ENCODE data around the gene CACHD1. TPM values are rescaled to one million over a fixed set of nuclear protein-coding genes. Genes with fewer than 3 reads are reported as not detected.

Gene CACHD1
- polyA plus RNA-seq, 1 donor from 2014 or later = 12.7 TPM

DNA sequence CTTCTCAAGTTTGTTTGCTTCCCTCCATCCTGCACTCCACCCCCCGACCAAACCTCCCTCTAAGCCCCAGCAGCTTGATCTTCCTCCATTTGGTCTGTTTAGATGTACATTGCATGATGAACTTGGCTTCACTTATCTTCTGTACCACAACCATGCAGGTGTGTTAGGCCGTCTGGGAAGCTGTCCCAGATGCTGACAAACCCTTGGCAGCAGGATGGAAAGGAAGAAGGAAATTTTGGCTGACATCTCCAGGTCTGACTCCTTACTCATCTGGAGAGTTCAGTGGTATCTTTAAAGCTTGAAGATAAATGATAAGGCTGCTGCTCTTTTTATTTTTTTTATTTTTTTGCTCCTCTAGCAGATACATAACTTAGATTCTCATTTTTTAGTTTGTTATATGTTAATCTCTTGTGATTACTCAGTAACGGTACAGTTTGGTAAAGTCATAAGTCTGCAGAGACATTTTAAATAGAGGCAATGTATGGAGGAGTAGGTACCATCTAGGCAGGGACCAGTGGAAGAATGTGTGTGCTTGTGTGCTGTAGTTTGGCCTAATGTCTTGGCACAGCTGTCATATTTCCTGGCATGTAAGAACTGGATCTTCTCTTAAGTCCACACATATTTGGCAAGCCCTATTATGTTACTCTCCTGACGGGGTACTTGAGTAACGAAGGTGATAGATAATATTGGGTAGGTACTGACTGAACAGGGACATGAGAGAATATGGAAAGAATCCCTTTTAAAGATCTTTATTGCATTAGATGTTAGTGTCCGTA lies 79.7 kb downstream of the CACHD1 start:
- no peak for TF ChIP-seq RAD21 (conservative IDR thresholded peaks at IDR 0.05)
- TF ChIP-seq POLR2AphosphoS5 (IDR thresholded peaks at IDR 0.05) = no peak
- no peak for TF ChIP-seq REST (IDR thresholded peaks at IDR 0.05; ENCODE audit: borderline replicate concordance)
- no peak for TF ChIP-seq MXI1 (conservative IDR thresholded peaks at IDR 0.05; ENCODE audit: poor library complexity, severe bottlenecking)
- no peak for TF ChIP-seq TAF1 (IDR thresholded peaks at IDR 0.05; ENCODE audit: low read depth)
- no peak for TF ChIP-seq SMC3 (conservative IDR thresholded peaks at IDR 0.05; ENCODE audit: poor library complexity)
- no peak for TF ChIP-seq CTCF (IDR thresholded peaks at IDR 0.05; ENCODE audit: poor library complexity, severe bottlenecking)
- no peak for TF ChIP-seq EP300 (conservative IDR thresholded peaks at IDR 0.05; ENCODE audit: poor library complexity, severe bottlenecking)
- TF ChIP-seq EZH2 (IDR thresholded peaks at IDR 0.05; ENCODE audit: borderline replicate concordance, insufficient read depth, low read length, poor library complexity, severe bottlenecking) = no peak
- H3K4me3 ChIP-seq (ENCODE audit: low read length) = no peak overlapping the region
- H3K9me2 ChIP-seq (ENCODE audit: insufficient read depth, low read length) = no peaks in the 10 kb centered on the region
- no peaks in the 10 kb centered on the region for H3K36me3 ChIP-seq (ENCODE audit: insufficient read depth, low read length)
- H3K79me2 ChIP-seq (replicated peaks; ENCODE audit: insufficient read depth, low read length) = no peaks in the 10 kb centered on the region
- H3K9me3 ChIP-seq (ENCODE audit: low read length) = no peaks in the 10 kb centered on the region
- no peak overlapping the region for H3K9ac ChIP-seq (ENCODE audit: low read length)
- H3K27me3 ChIP-seq (ENCODE audit: insufficient read depth, low read depth, low read length) = no peaks in the 10 kb centered on the region
- H3F3A ChIP-seq (ENCODE audit: insufficient read depth, low read length, poor library complexity, severe bottlenecking) = no peaks in the 10 kb centered on the region
- H2AFZ ChIP-seq (ENCODE audit: low read depth, low read length) = no peak overlapping the region
- H3K4me2 ChIP-seq (ENCODE audit: low read length) = no peak overlapping the region
- no peak overlapping the region for H3K27ac ChIP-seq (ENCODE audit: low read length)
- no peaks in the 10 kb centered on the region for H4K20me1 ChIP-seq (ENCODE audit: insufficient read depth)

- H3K27me3 ChIP-seq (ENCODE audit: insufficient read depth, low read depth, low read length) = no peaks in the 10 kb centered on the region
- H3K79me2 ChIP-seq (replicated peaks; ENCODE audit: insufficient read depth, low read length) = no peaks in the 10 kb centered on the region
- no peaks in the 10 kb centered on the region for H3F3A ChIP-seq (ENCODE audit: insufficient read depth, low read length, poor library complexity, severe bottlenecking)
- no peak overlapping the region for H3K9ac ChIP-seq (ENCODE audit: low read length)
- no peak overlapping the region for H3K27ac ChIP-seq (ENCODE audit: low read length)
- no peaks in the 10 kb centered on the region for H3K36me3 ChIP-seq (ENCODE audit: insufficient read depth, low read length)
- H3K9me3 ChIP-seq (ENCODE audit: low read length) = no peaks in the 10 kb centered on the region
- H2AFZ ChIP-seq (ENCODE audit: low read depth, low read length) = no peak overlapping the region
- no peaks in the 10 kb centered on the region for H3K9me2 ChIP-seq (ENCODE audit: insufficient read depth, low read length)
- TF ChIP-seq TAF1 (IDR thresholded peaks at IDR 0.05; ENCODE audit: low read depth) = no peak
- TF ChIP-seq CTCF (IDR thresholded peaks at IDR 0.05; ENCODE audit: poor library complexity, severe bottlenecking) = no peak
- no peak for TF ChIP-seq REST (IDR thresholded peaks at IDR 0.05; ENCODE audit: borderline replicate concordance)
- TF ChIP-seq MXI1 (conservative IDR thresholded peaks at IDR 0.05; ENCODE audit: poor library complexity, severe bottlenecking) = no peak
- no peaks in the 10 kb centered on the region for H4K20me1 ChIP-seq (ENCODE audit: insufficient read depth)
- no peak overlapping the region for H3K4me3 ChIP-seq (ENCODE audit: low read length)
- H3K4me2 ChIP-seq (ENCODE audit: low read length) = no peak overlapping the region
Measured at GRCh38 chr1:64550510-64550909, 80.6 kb downstream of the CACHD1 start.

All from neural cell (in vitro differentiated cells).